Measurements from ENCODE around the gene EIF5AL1. TPM values are rescaled to one million over a fixed set of nuclear protein-coding genes. Genes with fewer than 3 reads are reported as not detected.

EIF5AL1 gene
- total RNA-seq, 1 donor from 2014 or later, result 1.1 TPM

GRCh38 chr10:79476645-79477044 lies 35.7 kb upstream of the EIF5AL1 start:
- no peak for TF ChIP-seq CTCF (IDR thresholded peaks at IDR 0.05; ENCODE audit: insufficient read depth, low read depth, low read length)
- TF ChIP-seq EZH2 (IDR thresholded peaks at IDR 0.05; ENCODE audit: insufficient read depth, low read length), result no peak
- Histone ChIP-seq H3K9ac (ENCODE audit: low read length) (no peak overlapping the region), H3K4me2 (ENCODE audit: low read length) (no peak overlapping the region), H3K27ac (ENCODE audit: low read depth, low read length) (no peak overlapping the region), H2AFZ (ENCODE audit: low read depth, low read length) (no peak overlapping the region), H3K4me1 (ENCODE audit: insufficient read depth, low read length) (no peaks in the 10 kb centered on the region), H3K79me2 (ENCODE audit: insufficient read depth, low read length) (no peaks in the 10 kb centered on the region), H3K36me3 (ENCODE audit: insufficient read depth, low read length) (no peaks in the 10 kb centered on the region), H3K27me3 (ENCODE audit: insufficient read depth, low read length) (no peaks in the 10 kb centered on the region), H3K9me3 (ENCODE audit: insufficient read depth, low read depth, low read length) (no peaks in the 10 kb centered on the region), H3K4me3 (ENCODE audit: insufficient read depth, low read depth, low read length) (no peak overlapping the region), H4K20me1 (ENCODE audit: insufficient read depth, low read length) (no peaks in the 10 kb centered on the region)
- no peaks in the 10 kb centered on the region for H3K36me3 Mint-ChIP-seq (ENCODE audit: low read depth, unreplicated experiment)
- H3K4me1 Mint-ChIP-seq (ENCODE audit: low read depth, unreplicated experiment), result no peaks in the 10 kb centered on the region
- no peak overlapping the region for H3K27ac Mint-ChIP-seq (ENCODE audit: unreplicated experiment)
- no peak for DNase-seq (ENCODE audit: low read depth)
- FAIRE-seq, result no peak
- peaks cover 24% of the 10 kb centered on the region for H3K27me3 Mint-ChIP-seq (ENCODE audit: low read depth, unreplicated experiment)
- H3K4me3 Mint-ChIP-seq (ENCODE audit: unreplicated experiment), result no peak overlapping the region
- peaks cover 5% of the 10 kb centered on the region for H3K9me3 Mint-ChIP-seq (ENCODE audit: unreplicated experiment)

- Histone ChIP-seq H3K9ac (ENCODE audit: low read length) (no peak overlapping the region), H3K4me3 (ENCODE audit: insufficient read depth, low read depth, low read length) (no peak overlapping the region), H3K79me2 (ENCODE audit: insufficient read depth, low read length) (no peaks in the 10 kb centered on the region), H2AFZ (ENCODE audit: low read depth, low read length) (no peak overlapping the region), H3K4me2 (ENCODE audit: low read length) (no peak overlapping the region), H3K27me3 (ENCODE audit: insufficient read depth, low read length) (no peaks in the 10 kb centered on the region), H3K4me1 (ENCODE audit: insufficient read depth, low read length) (no peaks in the 10 kb centered on the region), H4K20me1 (ENCODE audit: insufficient read depth, low read length) (no peaks in the 10 kb centered on the region), H3K36me3 (ENCODE audit: insufficient read depth, low read length) (no peaks in the 10 kb centered on the region), H3K9me3 (ENCODE audit: insufficient read depth, low read depth, low read length) (no peaks in the 10 kb centered on the region), H3K27ac (ENCODE audit: low read depth, low read length) (no peak overlapping the region)
- H3K36me3 Mint-ChIP-seq (ENCODE audit: low read depth, unreplicated experiment), result no peaks in the 10 kb centered on the region
- H3K4me1 Mint-ChIP-seq (ENCODE audit: low read depth, unreplicated experiment), result no peaks in the 10 kb centered on the region
- H3K4me3 Mint-ChIP-seq (ENCODE audit: unreplicated experiment), result no peak overlapping the region
- H3K27ac Mint-ChIP-seq (ENCODE audit: unreplicated experiment), result no peak overlapping the region
- H3K27me3 Mint-ChIP-seq (ENCODE audit: low read depth, unreplicated experiment), result peaks cover 19% of the 10 kb centered on the region
- DNase-seq (ENCODE audit: low read depth) (no peak), FAIRE-seq (no peak)
- H3K9me3 Mint-ChIP-seq (ENCODE audit: unreplicated experiment), result peaks cover 5% of the 10 kb centered on the region
- TF ChIP-seq EZH2 (IDR thresholded peaks at IDR 0.05; ENCODE audit: insufficient read depth, low read length) (no peak), CTCF (IDR thresholded peaks at IDR 0.05; ENCODE audit: insufficient read depth, low read depth, low read length) (no peak)
Observed at GRCh38 chr10:79477456-79477855, 34.9 kb upstream of the EIF5AL1 start.

- TF ChIP-seq EZH2 (IDR thresholded peaks at IDR 0.05; ENCODE audit: insufficient read depth, low read length) (no peak), CTCF (IDR thresholded peaks at IDR 0.05; ENCODE audit: insufficient read depth, low read depth, low read length) (no peak)
- Histone ChIP-seq H3K79me2 (ENCODE audit: insufficient read depth, low read length) (no peaks in the 10 kb centered on the region), H3K4me2 (ENCODE audit: low read length) (no peak overlapping the region), H3K9me3 (ENCODE audit: insufficient read depth, low read depth, low read length) (no peaks in the 10 kb centered on the region), H3K4me3 (ENCODE audit: insufficient read depth, low read depth, low read length) (no peak overlapping the region), H3K4me1 (ENCODE audit: insufficient read depth, low read length) (peaks cover 3% of the 10 kb centered on the region), H2AFZ (ENCODE audit: low read depth, low read length) (no peak overlapping the region), H4K20me1 (ENCODE audit: insufficient read depth, low read length) (no peaks in the 10 kb centered on the region), H3K36me3 (ENCODE audit: insufficient read depth, low read length) (no peaks in the 10 kb centered on the region), H3K9ac (ENCODE audit: low read length) (no peak overlapping the region), H3K27me3 (ENCODE audit: insufficient read depth, low read length) (no peaks in the 10 kb centered on the region), H3K27ac (ENCODE audit: low read depth, low read length) (no peak overlapping the region)
- no peak overlapping the region for H3K4me3 Mint-ChIP-seq (ENCODE audit: unreplicated experiment)
- DNase-seq (ENCODE audit: low read depth) (peak; percentile 18), FAIRE-seq (no peak)
- H3K27ac Mint-ChIP-seq (ENCODE audit: unreplicated experiment), result no peak overlapping the region
- no peaks in the 10 kb centered on the region for H3K36me3 Mint-ChIP-seq (ENCODE audit: low read depth, unreplicated experiment)
- no peaks in the 10 kb centered on the region for H3K4me1 Mint-ChIP-seq (ENCODE audit: low read depth, unreplicated experiment)
- H3K9me3 Mint-ChIP-seq (ENCODE audit: unreplicated experiment), result peaks cover 5% of the 10 kb centered on the region
- peaks cover 15% of the 10 kb centered on the region for H3K27me3 Mint-ChIP-seq (ENCODE audit: low read depth, unreplicated experiment)
Observed at GRCh38 chr10:79479283-79479909, 32.9 kb upstream of the EIF5AL1 start.
